HG02943 (cell line): ENCODE data around the gene CXCL6.

Experiments used
- ATAC-seq: cut with Tn5 transposase; IDR thresholded peaks from one replicate; pipeline ENCODE4 v1.9.1; 2021; ENCODE audit warnings: mild to moderate bottlenecking, low read depth, moderate library complexity; ENCODE audit not compliant: unreplicated experiment

CXCL6 gene

GRCh38 chr4:73865431-73866096 is 29.1 kb downstream of the CXCL6 start:
- ATAC-seq, result no peak

DNA sequence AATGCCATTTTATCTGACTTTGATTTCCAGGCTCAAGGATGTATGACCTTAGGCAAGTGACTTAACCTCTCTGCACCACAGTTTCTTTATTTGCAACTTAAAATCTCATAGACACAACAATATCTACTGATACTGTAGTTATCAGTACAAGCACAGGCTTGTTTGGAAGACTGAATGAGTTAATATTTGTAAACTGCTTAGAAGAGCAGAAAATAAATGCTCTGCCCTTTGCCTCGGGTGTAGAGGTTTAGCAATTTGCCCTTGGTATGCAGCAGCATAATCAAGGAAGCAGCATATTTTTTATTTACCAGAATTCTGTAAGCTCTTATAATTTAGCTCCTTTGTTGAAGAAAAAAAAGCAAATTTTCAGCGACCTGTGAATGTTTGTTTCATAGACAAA is 29.8 kb downstream of the CXCL6 start:
- no peak for ATAC-seq

GRCh38 chr4:73867783-73868182 is 31.3 kb downstream of the CXCL6 start:
- no peak for ATAC-seq

GRCh38 chr4:73868206-73869129 is 32.0 kb downstream of the CXCL6 start:
- no peak for ATAC-seq

DNA sequence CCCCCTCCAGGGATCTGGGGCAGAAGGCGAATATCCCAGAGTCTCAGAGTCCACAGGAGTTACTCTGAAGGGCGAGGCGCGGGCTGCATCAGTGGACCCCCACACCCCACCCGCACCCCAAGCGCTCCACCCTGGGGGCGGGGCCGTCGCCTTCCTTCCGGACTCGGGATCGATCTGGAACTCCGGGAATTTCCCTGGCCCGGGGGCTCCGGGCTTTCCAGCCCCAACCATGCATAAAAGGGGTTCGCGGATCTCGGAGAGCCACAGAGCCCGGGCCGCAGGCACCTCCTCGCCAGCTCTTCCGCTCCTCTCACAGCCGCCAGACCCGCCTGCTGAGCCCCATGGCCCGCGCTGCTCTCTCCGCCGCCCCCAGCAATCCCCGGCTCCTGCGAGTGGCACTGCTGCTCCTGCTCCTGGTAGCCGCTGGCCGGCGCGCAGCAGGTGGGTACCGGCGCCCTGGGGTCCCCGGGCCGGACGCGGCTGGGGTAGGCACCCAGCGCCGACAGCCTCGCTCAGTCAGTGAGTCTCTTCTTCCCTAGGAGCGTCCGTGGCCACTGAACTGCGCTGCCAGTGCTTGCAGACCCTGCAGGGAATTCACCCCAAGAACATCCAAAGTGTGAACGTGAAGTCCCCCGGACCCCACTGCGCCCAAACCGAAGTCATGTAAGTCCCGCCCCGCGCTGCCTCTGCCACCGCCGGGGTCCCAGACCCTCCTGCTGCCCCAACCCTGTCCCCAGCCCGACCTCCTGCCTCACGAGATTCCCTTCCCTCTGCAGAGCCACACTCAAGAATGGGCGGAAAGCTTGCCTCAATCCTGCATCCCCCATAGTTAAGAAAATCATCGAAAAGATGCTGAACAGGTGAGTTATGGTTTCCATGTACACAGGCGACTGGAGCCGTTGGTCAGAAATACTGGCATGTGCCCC is 32.9 kb downstream of the CXCL6 start, which contains the start of gene CXCL1:
CXCL1 (plus strand) TSS at position 264 of the 926 bp plus-strand sequence; CDS start at position 342, 78 bp downstream.
- no peak for ATAC-seq

- ATAC-seq, result no peak
Measured at GRCh38 chr4:73870260-73870659, 33.8 kb downstream of the CXCL6 start.

GRCh38 chr4:73870768-73871167 is 34.3 kb downstream of the CXCL6 start:
- ATAC-seq, result no peak

DNA sequence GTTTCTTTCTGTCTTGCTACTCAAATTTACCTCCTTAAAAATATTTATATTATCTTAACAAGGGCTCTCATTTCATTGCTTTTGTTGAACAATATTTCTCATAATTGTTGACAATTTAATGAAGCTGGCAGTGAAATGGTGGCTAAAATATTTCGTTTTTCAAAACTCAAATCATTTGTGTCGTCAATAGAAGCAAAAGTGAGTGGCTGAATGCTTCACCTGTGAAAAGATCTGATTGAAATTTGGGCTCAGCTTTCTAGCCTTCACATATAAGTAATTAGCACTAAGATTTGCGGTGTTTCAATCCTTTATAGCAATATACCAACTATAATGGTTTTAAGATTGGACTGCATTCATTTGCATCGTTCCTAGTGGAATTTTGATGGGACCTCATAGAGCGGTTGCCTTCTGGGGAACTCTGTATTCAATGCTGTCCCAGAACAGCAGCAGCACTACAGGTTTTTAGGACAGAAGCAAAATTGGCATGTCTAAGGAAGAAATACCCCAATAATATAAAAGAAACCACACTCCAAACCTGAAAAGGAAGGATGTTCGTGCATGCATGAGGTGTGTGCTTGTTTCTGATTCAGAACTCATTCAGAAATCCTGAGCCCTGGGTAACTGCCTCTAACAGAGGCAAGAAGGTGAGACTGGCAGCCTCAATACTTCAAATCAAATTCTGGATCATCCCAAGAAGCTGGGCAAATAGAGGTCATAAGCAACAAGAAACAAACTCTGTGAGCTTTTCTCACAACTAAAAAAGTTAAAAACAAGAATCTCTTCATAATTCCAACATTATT is 35.2 kb downstream of the CXCL6 start:
- no peak for ATAC-seq

DNA sequence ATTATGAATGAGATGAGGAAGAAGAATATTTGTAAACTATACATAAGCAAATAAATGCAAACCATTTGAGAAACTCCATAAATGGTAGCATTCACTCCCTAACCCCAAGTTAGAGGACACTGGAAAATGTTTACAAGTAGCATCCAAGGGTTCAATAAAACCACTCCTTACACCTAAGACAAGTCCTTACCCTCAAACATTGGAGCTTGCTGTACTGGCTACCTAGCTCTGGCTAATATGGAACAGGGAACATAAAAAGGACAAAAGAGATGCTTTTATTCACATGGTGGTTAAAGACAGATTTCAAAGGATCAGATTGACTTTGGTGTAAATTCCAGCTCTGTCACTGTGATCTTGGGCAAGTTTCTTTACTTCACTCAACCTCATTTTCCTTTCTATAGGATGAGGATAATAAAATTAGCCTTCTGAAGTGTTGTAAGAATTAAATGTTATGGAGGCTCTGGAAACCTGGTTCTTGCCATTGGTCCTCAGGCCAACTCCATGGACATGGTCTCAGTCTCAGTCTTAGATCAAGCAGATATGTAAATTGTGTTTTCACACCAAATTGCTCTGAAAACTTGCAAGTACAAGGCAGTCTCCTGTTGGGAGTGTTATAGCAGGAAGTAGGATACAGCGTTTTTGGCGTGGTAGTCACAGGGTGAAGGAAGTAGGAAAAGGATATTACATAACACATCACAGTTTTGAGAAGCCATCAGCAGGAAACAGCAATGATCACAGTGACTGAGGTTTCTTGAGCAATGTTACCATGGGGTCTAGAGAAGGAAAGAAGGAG is 36.0 kb downstream of the CXCL6 start:
- no peak for ATAC-seq

DNA sequence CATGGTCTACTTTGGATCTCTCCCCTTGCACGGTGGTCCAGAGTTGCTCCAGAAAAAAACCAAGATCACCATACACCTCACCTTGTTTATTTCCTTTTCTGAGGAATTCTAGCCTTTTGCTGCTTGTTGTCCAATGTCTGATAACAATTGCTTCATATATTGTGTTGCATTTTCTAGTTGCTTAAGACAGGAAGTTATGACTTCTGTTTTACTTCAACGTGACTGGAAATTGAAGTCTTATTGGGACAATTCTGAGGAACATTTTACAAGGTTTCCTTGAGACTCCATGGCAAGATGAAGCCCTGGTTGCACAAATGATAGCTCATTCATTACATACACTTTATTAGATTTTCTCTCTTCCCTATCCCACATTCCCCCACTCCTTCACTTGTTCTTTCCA is 37.9 kb downstream of the CXCL6 start:
- ATAC-seq, result no peak

GRCh38 chr4:73875401-73875800 is 38.9 kb downstream of the CXCL6 start:
- no peak for ATAC-seq

- ATAC-seq, result no peak
Measured at GRCh38 chr4:73883306-73883705, 46.8 kb downstream of the CXCL6 start.

GRCh38 chr4:73885574-73886267 is 49.2 kb downstream of the CXCL6 start:
- no peak for ATAC-seq
